ENCODE results near the gene WDR1. TPM values are rescaled to one million over a fixed set of nuclear protein-coding genes. Genes with fewer than 3 reads are reported as not detected.

The WDR1 gene
- total RNA-seq, 2 donors from 2014 or later, result 550 to 559 TPM

DNA sequence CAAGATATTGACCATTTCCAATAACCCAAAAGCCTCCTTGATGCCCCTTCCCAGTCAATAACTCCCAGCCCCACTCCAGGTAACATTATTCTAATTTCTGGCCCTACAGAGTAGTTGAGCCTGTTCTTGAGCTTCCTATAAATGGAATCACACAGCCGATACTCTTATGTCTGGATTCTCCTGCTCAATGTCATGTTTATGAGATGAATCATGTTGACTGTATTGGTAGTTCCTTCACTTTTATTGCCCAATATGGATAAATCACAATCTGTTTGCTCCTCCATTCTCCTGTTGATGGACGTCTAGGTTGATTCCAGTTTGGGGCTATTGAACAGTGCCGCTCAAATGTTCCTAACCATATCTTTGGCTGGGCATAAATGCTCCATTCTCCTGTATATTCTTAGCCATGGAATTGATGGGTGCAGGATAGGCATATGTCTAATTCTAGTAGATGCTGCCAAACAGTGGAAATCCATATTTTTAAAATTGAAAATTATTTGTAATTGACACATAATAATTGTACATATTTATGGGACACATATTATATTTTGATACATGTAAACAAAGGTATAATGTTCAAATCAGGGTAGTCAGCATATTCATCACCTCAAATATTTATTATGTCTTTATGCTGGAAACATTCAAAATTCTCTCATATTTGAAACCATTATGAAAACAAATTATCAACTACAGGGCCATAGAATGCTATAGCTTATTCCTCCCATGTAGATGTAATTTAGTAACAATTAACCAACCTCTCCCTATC lies 54.8 kb downstream of the WDR1 start:
- DNase-seq (ENCODE audit: low spot score), result no peak
- Mint-ChIP-seq H3K9me3 (no peaks in the 10 kb centered on the region), H3K27me3 (no peaks in the 10 kb centered on the region), H3K4me1 (ENCODE audit: low read depth in 2 of 2) (no peaks in the 10 kb centered on the region), H3K36me3 (peaks cover 7% of the 10 kb centered on the region), H3K4me3 (no peak overlapping the region), H3K27ac (peak overlapping the region in 1 of 2 donors; percentile 9)
- no peak for ATAC-seq

DNA sequence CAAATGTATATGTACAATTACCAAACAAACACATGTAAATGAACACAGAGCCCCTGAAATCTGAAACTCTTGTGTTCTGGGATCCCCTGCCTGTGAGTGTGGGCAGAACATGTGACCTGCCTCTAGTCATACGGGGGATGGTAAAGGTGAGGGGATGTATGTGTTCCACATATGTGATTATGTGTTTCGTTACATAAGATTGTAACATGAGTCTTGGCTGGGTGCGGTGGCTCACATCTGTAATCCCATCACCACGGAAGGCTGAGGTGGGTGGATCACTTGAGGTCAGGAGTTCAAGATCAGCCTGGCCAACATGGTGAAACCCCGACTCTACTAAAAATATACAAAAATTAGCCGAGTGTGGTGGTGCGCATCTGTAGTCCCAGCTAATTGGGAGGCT lies 58.2 kb downstream of the WDR1 start:
- no peaks in the 10 kb centered on the region for H3K9me3 Mint-ChIP-seq
- no peak for DNase-seq (ENCODE audit: low spot score)
- H3K36me3 Mint-ChIP-seq, result peaks cover 5% of the 10 kb centered on the region
- no peak overlapping the region for H3K4me3 Mint-ChIP-seq
- H3K27me3 Mint-ChIP-seq, result no peaks in the 10 kb centered on the region
- no peak overlapping the region for H3K27ac Mint-ChIP-seq
- ATAC-seq, result no peak
- H3K4me1 Mint-ChIP-seq (ENCODE audit: low read depth in 2 of 2), result peaks cover 0 to 2% of the 10 kb centered on the region in 2 donors

DNA sequence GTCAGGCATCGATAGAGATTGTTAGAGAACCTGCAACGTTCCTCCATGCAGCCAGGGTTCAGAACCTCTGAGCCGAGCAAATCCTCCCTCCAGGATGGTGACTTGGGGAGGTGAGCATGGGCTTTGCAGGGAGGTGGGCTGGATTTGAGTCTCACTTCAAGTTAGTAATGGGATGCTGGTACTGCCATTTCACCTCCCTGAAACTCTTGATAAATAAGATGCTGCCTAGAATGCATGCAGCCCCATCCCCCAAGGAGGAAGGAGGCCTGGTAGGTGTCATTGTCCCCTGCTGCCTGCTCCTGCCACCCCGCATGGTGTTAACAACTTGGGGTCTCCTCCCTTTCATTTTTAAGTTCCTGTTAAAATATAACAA lies 59.6 kb downstream of the WDR1 start:
- Mint-ChIP-seq H3K27me3 (no peaks in the 10 kb centered on the region), H3K4me3 (no peak overlapping the region), H3K36me3 (peaks cover 5% of the 10 kb centered on the region), H3K27ac (no peak overlapping the region), H3K4me1 (ENCODE audit: low read depth in 2 of 2) (peaks cover 0 to 6% of the 10 kb centered on the region in 2 donors), H3K9me3 (no peaks in the 10 kb centered on the region)
- DNase-seq (ENCODE audit: low spot score), result no peak
- ATAC-seq, result no peak

DNA sequence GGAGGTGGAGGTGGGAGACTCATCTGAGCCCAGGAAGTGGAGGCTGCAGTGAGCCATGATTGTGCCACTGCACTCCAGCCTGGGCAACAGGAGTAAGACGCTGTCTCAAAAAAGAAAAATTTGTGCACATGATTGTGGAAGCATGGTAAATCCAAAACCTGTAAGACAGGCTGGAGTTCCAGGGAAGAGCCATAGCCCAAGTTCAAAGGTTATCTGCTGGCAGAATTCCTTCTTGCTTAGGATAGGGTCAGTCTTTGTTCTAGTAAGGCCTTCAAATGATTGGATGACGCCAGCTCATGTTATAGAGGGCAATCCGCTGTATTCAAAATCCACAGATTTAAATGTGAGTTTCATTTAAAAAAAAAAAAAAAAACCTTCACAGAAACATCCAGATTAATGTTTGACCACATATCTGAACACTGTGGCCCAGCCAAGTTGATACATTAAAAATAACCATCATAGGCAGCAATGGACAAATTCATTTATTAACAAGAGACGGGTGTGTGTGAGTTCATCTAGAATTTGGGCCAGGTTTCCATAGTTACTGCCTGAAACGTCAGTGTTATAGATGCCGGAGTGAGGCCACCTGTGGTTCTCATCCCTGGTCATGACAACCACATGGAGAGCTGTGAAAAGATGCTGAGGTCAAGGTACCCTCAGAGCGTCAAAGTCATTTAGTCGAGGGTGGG lies 60.1 kb downstream of the WDR1 start:
- Mint-ChIP-seq H3K36me3 (peaks cover 5% of the 10 kb centered on the region), H3K27me3 (no peaks in the 10 kb centered on the region), H3K9me3 (no peaks in the 10 kb centered on the region), H3K27ac (no peak overlapping the region), H3K4me3 (no peak overlapping the region), H3K4me1 (ENCODE audit: low read depth in 2 of 2) (peaks cover 0 to 6% of the 10 kb centered on the region in 2 donors)
- DNase-seq (ENCODE audit: low spot score) (no peak), ATAC-seq (no peak)

DNA sequence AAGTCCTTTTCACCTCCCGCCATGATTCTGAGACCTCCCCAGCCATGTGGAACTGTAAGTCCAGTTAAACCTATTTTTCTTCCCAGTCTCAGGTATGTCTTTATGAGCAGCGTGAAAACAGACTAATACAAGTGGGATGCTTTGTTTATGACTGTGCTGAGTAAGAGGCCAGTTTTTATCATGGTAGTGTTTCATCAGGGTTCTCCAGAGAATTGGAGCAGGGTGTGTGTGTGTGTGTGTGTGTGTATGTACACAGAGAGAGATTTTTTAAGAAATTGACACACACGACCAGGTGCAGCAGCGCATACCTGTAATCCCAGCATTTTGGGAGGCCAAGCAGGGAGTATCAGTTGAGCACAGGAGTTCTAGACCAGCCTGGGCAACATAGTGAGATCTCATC lies 60.7 kb downstream of the WDR1 start:
- H3K4me3 Mint-ChIP-seq, result no peak overlapping the region
- no peaks in the 10 kb centered on the region for H3K27me3 Mint-ChIP-seq
- DNase-seq (ENCODE audit: low spot score) (no peak), ATAC-seq (no peak)
- no peak overlapping the region for H3K27ac Mint-ChIP-seq
- H3K36me3 Mint-ChIP-seq, result peaks cover 5% of the 10 kb centered on the region
- H3K4me1 Mint-ChIP-seq (ENCODE audit: low read depth in 2 of 2), result peaks cover 0 to 6% of the 10 kb centered on the region in 2 donors
- H3K9me3 Mint-ChIP-seq, result no peaks in the 10 kb centered on the region

DNA sequence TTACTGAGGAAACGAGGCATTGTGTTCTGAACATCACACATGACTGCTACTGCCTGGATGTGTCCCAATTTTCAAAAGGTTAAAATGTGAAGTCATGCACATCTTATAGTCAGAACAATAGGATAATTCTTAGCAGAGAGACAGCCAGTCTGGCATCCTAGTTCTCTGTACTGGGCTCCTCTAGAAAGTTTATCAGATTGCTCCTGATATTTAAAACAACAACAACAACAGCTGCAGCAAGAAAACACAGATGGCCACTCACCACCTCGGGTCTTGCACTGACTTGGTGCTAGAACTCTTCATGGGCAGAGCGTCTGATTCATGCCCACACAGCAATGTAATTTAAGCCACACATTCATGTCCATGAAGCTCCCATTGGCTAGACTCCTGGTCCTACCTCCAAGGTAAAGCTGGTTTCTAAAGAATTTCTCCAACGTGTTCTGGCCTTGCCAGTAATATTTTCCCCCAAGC lies 62.0 kb downstream of the WDR1 start:
- H3K4me1 Mint-ChIP-seq (ENCODE audit: low read depth in 2 of 2), result peaks cover 0 to 6% of the 10 kb centered on the region in 2 donors
- peaks cover 5% of the 10 kb centered on the region for H3K36me3 Mint-ChIP-seq
- H3K27ac Mint-ChIP-seq, result no peak overlapping the region
- no peak overlapping the region for H3K4me3 Mint-ChIP-seq
- no peaks in the 10 kb centered on the region for H3K9me3 Mint-ChIP-seq
- ATAC-seq (no peak), DNase-seq (ENCODE audit: low spot score) (no peak)
- H3K27me3 Mint-ChIP-seq, result no peaks in the 10 kb centered on the region

DNA sequence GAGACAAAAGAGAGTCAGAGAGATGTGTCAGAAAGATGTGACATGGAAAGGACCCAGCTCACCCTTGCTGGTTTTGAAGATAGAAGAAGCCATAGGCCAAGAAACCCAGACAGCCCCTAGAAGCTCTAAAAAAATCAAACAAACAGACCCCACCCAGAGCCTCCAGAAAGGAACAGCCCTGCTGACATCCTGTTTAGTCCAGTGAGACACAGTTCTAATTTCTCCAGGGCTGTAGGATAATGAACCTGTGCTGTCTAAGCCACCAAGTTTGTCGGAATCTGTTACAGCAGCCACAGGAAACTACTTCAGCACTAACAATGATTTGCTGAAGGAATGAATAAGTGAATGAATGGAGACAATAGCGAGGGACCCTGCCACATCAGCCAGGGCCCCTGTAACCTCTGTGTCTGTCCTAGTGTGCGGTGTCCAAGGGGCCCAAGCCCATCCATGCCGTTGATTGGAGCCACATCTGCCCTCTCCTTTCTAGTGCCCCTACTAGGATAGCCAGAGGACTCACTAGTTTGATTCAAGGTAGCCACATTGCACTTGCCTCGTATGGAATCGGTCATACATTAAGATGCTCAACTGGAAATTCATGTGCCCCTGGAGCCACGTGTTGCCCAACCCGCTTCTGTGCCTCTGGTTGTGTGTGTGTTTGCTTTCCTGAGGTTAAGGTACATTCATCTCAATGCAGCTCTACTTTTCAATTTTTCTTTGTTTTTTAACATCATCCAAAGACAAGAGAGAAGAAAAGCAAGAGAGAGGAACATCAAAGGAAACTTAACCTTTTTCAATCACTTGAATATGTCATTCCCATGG lies 62.8 kb downstream of the WDR1 start:
- Mint-ChIP-seq H3K36me3 (peaks cover 5% of the 10 kb centered on the region), H3K27me3 (no peaks in the 10 kb centered on the region), H3K9me3 (no peaks in the 10 kb centered on the region), H3K4me3 (no peak overlapping the region), H3K4me1 (ENCODE audit: low read depth in 2 of 2) (peaks cover 5 to 11% of the 10 kb centered on the region in 2 donors), H3K27ac (no peak overlapping the region)
- DNase-seq (ENCODE audit: low spot score) (no peak), ATAC-seq (no peak)

DNA sequence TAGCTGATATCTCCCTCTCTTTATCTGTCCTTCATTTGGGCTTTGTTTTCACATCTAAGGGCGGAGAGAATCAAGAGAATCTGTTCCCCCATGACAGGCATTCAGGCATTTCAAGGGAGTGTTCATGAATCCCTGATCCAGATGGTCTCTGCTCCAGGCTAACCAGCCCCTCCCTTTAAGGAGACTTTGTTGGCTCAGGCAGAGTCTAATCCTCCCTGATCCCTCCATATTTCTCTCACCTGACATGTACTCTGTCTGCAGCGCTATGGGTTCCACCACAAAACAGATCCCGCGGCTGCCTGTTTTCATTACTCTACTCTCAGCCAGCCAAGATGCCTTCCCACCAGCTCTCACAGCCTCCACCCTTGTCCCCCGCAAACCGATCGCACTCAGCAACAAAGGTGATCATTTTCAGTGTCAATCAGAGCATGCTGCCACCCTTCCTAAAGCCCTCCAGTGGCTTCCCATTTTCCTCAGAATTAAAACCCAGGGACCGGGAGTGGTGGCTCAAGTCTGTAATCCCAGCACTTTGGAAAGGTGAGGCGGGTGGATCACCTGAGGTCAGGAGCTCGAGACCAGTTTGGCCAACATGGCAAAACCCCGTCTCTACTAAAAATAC lies 65.0 kb downstream of the WDR1 start:
- Mint-ChIP-seq H3K27me3 (no peaks in the 10 kb centered on the region), H3K27ac (no peak overlapping the region), H3K4me3 (no peak overlapping the region), H3K9me3 (peaks cover 4% of the 10 kb centered on the region), H3K4me1 (ENCODE audit: low read depth in 2 of 2) (peaks cover 16 to 28% of the 10 kb centered on the region in 2 donors), H3K36me3 (peaks cover 5% of the 10 kb centered on the region)
- DNase-seq (ENCODE audit: low spot score) (no peak), ATAC-seq (no peak)

DNA sequence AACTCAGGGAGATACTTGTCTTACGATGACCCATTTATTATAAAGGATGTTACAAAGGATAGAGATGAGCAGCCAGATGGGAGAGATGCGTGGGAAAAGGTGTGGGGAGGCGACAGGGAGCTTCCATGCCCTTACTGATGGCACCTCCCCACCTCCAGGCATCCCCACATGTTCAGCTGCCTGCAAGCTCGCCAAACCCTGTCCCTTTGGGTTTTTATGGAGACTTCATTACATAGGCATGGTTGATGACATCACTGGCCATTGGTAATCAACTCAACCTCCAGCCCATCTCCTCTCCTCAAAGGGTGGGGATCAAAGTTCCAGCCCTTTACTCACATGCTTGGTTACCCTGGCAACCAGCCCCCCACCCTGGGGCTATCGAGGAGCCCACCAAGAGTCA lies 65.9 kb downstream of the WDR1 start:
- Mint-ChIP-seq H3K9me3 (peaks cover 4% of the 10 kb centered on the region), H3K27ac (no peak overlapping the region), H3K4me1 (ENCODE audit: low read depth in 2 of 2) (peaks cover 16 to 26% of the 10 kb centered on the region in 2 donors), H3K4me3 (no peak overlapping the region), H3K36me3 (peaks cover 2% of the 10 kb centered on the region), H3K27me3 (no peaks in the 10 kb centered on the region)
- ATAC-seq (no peak), DNase-seq (ENCODE audit: low spot score) (no peak)

DNA sequence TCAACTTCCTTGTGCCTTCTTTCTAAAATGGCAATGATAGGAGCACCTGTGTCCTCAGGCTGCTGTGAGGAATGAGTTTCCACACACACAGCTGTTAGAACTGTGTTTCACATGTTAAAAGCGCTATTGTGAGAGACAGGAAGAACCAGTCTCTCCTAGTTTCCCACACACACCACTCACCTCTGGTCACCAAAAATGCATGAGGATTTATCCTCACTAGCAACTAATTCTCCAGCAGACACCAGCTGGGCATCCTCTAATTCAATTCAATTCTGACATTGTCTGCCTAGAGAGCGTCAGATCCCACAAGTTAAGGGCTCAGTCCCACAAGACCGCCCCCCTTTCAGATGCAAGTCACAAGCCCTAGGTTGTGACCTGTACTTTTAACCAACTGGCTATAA lies 66.3 kb downstream of the WDR1 start:
- Mint-ChIP-seq H3K27me3 (no peaks in the 10 kb centered on the region), H3K27ac (no peak overlapping the region), H3K4me1 (ENCODE audit: low read depth in 2 of 2) (peaks cover 16 to 26% of the 10 kb centered on the region in 2 donors), H3K9me3 (peaks cover 4% of the 10 kb centered on the region), H3K36me3 (no peaks in the 10 kb centered on the region), H3K4me3 (no peak overlapping the region)
- DNase-seq (ENCODE audit: low spot score) (no peak), ATAC-seq (no peak)

DNA sequence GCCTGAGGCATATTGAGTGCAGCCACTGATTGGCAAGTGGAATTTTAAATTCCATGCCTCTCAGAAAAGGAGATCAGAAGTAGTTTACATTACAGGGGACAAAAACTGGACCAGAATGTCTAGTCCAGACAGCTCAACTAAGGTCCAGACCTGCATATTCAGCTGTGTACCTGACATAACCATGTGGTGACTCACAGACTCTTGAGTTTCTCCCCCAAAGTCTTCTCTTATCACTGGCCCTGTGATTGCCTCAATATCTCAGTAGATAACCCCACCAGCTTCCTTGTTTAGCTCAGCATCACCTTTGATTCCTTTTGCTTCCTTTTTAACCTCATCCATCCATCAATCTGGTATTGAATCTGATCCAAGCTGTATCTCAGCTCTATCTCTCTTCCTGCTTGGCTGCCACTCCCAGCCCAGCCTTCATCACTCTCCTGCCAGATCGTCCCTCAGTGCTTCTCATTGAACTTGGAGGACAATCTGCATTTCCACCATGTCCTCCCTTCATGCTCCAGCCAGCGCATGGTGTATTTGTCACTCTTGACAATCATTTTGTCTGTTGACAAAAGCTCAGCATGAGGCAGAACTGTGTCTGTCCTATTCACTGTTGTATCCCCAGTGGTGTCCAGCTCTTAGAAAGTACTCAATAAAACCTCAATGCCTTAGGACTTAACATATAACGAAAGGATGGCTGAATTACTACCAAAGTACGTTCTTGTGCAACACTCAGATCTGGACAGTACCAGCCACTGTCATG lies 67.5 kb downstream of the WDR1 start:
- Mint-ChIP-seq H3K4me3 (no peak overlapping the region), H3K27me3 (no peaks in the 10 kb centered on the region), H3K9me3 (peaks cover 4% of the 10 kb centered on the region), H3K4me1 (ENCODE audit: low read depth in 2 of 2) (peaks cover 21 to 28% of the 10 kb centered on the region in 2 donors), H3K36me3 (peaks cover under 1% of the 10 kb centered on the region), H3K27ac (no peak overlapping the region)
- ATAC-seq (no peak), DNase-seq (ENCODE audit: low spot score) (no peak)

DNA sequence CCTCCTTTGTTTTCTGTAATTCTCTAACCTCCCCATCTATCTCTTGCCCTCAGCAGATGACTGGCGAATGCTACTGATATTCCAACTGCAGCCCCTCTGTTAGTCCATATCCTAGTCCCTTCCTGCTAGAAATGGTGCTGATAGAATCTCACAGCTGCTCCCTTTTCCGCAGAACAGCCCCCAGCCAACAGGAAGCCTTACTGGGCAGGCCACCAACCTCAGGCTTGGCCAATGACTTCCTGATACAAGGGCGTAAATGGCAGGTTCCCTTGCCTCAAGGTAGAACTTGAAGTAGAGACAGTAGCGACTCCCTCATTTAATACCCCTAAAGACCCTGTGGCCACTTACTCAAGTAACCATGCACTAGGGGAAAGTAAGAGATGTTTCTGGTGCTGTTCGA lies 68.6 kb downstream of the WDR1 start:
- ATAC-seq (peak in 1 of 2 donors; percentile 36), DNase-seq (ENCODE audit: low spot score) (no peak)
- Mint-ChIP-seq H3K9me3 (peaks cover 4% of the 10 kb centered on the region), H3K4me3 (no peak overlapping the region), H3K4me1 (ENCODE audit: low read depth in 2 of 2) (peaks cover 21 to 28% of the 10 kb centered on the region in 2 donors), H3K27me3 (no peaks in the 10 kb centered on the region), H3K27ac (peak overlapping the region in 1 of 2 donors; percentile 47), H3K36me3 (peaks cover 10% of the 10 kb centered on the region)

DNA sequence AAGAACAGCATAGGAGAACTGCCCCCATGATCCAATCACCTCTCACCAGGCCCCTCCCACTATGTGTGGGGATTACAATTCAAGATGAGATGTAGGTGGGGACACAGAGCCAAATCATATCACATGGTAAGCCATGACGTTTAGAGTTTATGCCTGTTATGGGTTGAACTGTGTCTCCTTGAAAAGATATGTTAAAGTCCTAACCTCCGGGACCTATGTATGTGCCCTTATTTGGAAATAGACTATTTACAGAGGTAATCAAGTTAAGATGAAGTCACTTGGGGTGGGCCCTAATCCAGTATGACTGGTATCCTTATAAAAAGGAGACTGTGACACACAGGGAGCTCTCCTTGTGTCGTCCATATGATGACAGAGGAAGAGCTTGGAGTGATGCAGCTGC lies 70.1 kb downstream of the WDR1 start:
- no peak for ATAC-seq
- no peak overlapping the region for H3K4me3 Mint-ChIP-seq
- no peak for DNase-seq (ENCODE audit: low spot score)
- H3K36me3 Mint-ChIP-seq, result peaks cover 19% of the 10 kb centered on the region
- peaks cover 21 to 24% of the 10 kb centered on the region in 2 donors for H3K4me1 Mint-ChIP-seq (ENCODE audit: low read depth in 2 of 2)
- peaks cover 12% of the 10 kb centered on the region for H3K9me3 Mint-ChIP-seq
- H3K27me3 Mint-ChIP-seq, result no peaks in the 10 kb centered on the region
- no peak overlapping the region for H3K27ac Mint-ChIP-seq
